ENCODE measurements around the gene ASB5. TPM values are rescaled to one million over a fixed set of nuclear protein-coding genes. Genes with fewer than 3 reads are reported as not detected.

The ASB5 gene
- total and polyA plus RNA-seq, 8 donors = 1.8 to 19.6 (median 2.3) TPM; not detected in 2

DNA sequence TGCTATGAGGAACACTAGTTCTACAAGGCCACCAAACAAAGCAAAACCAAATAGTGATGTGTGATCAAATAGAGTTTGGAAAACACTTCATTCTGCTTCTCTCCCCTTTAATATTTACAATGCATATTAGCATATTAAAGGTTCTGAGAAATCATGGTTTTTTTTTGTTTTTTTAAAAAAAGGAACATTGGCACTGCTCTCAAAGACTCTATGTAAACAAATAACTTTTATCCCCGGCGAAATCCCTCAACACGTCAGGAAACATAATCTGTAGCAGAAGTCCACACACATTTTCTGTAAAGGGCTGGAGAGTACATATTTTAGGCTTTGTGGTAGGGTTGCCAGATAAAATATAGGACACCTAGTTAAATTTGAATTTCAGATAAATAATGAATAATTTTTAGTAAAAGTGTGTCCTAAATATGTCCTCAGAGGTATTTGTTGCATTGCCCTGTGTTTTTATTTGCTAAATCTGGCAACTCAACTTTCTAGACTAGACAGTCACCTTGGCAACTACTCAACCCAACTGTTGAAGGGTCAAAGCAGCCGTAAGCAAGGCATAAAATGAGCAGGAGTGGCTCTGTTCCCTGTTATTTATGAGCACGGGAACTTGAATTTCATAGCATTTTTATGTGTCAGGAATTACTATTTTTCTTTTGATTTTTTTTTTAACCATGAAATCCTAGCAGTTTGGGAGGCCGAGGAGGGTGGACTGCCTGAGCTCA lies 82.2 kb downstream of the ASB5 start:
- no peak for DNase-seq
- peaks cover 0 to 21% (median 0%) of the 10 kb centered on the region in 4 donors for H3K4me1 ChIP-seq
- no peak overlapping the region for H3K4me3 ChIP-seq
- peak overlapping the region in 2 of 5 donors; percentile 40 to 47 for H3K27ac ChIP-seq
- 57 to 72% (median 68%) methylated on average over 6 of the region's 6 CpGs for WGBS, 5 donors
- no peaks in the 10 kb centered on the region for H3K9me3 ChIP-seq
- intact Hi-C loops (cut with DNase I; ENCODE audit: low total_unique reads) = no loop called here
- no peak for TF ChIP-seq POLR2A (IDR thresholded peaks at IDR 0.05)
- TF ChIP-seq POLR2AphosphoS5 (IDR thresholded peaks at IDR 0.05) = no peak
- no peak for TF ChIP-seq EP300 (IDR thresholded peaks at IDR 0.05)
- TF ChIP-seq, protein P1, sequence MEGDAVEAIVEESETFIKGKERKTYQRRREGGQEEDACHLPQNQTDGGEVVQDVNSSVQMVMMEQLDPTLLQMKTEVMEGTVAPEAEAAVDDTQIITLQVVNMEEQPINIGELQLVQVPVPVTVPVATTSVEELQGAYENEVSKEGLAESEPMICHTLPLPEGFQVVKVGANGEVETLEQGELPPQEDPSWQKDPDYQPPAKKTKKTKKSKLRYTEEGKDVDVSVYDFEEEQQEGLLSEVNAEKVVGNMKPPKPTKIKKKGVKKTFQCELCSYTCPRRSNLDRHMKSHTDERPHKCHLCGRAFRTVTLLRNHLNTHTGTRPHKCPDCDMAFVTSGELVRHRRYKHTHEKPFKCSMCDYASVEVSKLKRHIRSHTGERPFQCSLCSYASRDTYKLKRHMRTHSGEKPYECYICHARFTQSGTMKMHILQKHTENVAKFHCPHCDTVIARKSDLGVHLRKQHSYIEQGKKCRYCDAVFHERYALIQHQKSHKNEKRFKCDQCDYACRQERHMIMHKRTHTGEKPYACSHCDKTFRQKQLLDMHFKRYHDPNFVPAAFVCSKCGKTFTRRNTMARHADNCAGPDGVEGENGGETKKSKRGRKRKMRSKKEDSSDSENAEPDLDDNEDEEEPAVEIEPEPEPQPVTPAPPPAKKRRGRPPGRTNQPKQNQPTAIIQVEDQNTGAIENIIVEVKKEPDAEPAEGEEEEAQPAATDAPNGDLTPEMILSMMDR (IDR thresholded peaks at IDR 0.05) = no peak
- no peaks in the 10 kb centered on the region for H3K36me3 ChIP-seq
- H3K27me3 ChIP-seq = no peaks in the 10 kb centered on the region

DNA sequence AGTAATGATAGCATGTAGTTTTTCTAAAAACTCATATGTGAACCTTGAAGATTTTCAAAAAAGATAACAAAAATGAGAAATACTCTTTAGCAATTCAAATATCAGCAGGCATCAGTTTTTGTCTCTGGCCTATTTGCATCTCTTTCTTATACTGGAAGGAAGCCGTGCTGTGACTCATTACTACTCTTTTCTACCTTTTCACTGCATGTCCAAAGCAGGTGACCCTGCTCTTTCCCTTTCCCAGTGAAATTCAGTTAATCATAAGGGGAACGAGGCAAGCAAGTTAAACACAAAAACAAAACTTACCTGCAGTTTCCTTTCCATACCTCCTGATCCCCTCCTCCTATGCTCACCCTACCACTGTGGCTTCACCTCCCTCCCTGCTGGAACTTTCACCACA lies 83.0 kb downstream of the ASB5 start:
- TF ChIP-seq, protein P1 (IDR thresholded peaks at IDR 0.05) = no peak
- TF ChIP-seq EP300 (IDR thresholded peaks at IDR 0.05) = no peak
- no peak for TF ChIP-seq POLR2AphosphoS5 (IDR thresholded peaks at IDR 0.05)
- no peak for TF ChIP-seq POLR2A (IDR thresholded peaks at IDR 0.05)

DNA sequence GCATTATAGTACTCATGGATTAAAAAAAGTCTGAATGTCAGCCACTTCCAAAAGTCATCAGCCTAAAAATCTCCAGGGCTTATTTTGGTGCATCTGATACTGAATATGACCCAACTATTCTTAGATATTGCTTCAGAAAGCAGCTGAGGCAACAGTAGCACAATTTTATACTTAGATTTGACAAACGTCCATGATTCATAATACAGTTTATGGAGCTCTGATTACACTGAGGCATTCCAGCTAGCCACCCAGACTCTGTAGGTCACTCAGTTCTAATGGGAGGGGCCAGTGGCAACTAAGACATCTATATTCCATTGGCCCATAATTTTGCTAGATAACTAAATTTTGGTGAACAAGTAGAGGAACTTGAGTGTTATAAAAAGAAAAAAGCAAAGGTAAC lies 84.0 kb downstream of the ASB5 start:
- Histone ChIP-seq H3K36me3 (no peaks in the 10 kb centered on the region), H3K27me3 (no peaks in the 10 kb centered on the region), H3K4me1 (peaks cover 0 to 16% (median 0%) of the 10 kb centered on the region in 4 donors), H3K27ac (peak overlapping the region in 1 of 5 donors; percentile 44), H3K4me3 (no peak overlapping the region), H3K9me3 (no peaks in the 10 kb centered on the region)
- TF ChIP-seq, protein P1 (IDR thresholded peaks at IDR 0.05) = no peak
- peak in 2 of 3 donors; percentile 12 to 19 for TF ChIP-seq POLR2AphosphoS5 (IDR thresholded peaks at IDR 0.05)
- no peak for TF ChIP-seq EP300 (IDR thresholded peaks at IDR 0.05)
- WGBS, 5 donors = 22 to 38% (median 31%) methylated on average over 1 of the region's 1 CpG
- no peak for DNase-seq
- intact Hi-C loops (cut with DNase I; ENCODE audit: low total_unique reads) = no loop called here

More for the DNA sequence above, 83.0 kb downstream of the ASB5 start:
- DNase-seq = no peak
- no peaks in the 10 kb centered on the region for H3K9me3 ChIP-seq
- H3K27ac ChIP-seq = peak overlapping the region in 1 of 5 donors; percentile 40
- peaks cover 0 to 21% (median 0%) of the 10 kb centered on the region in 4 donors for H3K4me1 ChIP-seq
- no peak overlapping the region for H3K4me3 ChIP-seq
- 54 to 60% (median 57%) methylated on average over 2 of the region's 2 CpGs for WGBS, 5 donors
- intact Hi-C loops (cut with DNase I; ENCODE audit: low total_unique reads) = no loop called here
- H3K36me3 ChIP-seq = no peaks in the 10 kb centered on the region
- no peaks in the 10 kb centered on the region for H3K27me3 ChIP-seq

Other genes starting within 250 kb of the ASB5 start
- gene WDR17, start 203.4 kb downstream of the ASB5 start, total RNA-seq = 1 to 10 TPM in 3 of 5 donors, under 1 TPM in 1, not detected in 1; 0.87 to 6.6 (median 2.5) TPM
- 1 to 10 TPM in 1 of 3 donors, under 1 TPM in 2; 0.31 to 1.8 (median 0.48) TPM for gene WDR17, start 203.4 kb downstream of the ASB5 start, polyA plus RNA-seq
- gene SPATA4, start 73.6 kb downstream of the ASB5 start, total RNA-seq = not detected
- under 1 TPM in 1 of 3 donors, not detected in 2; 0.13 TPM for gene SPATA4, start 73.6 kb downstream of the ASB5 start, polyA plus RNA-seq
- gene SPCS3, start 50.7 kb upstream of the ASB5 start, total RNA-seq = 100 to 1,000 TPM in 1 of 5 donors, 10 to 100 TPM in 4; 32.1 to 224 (median 47.8) TPM
- gene SPCS3, start 50.7 kb upstream of the ASB5 start, polyA plus RNA-seq = 10 to 100 TPM; 18.8 to 23.0 (median 20.5) TPM

Data from stomach (tissue), 9 donors.